Measurements from ENCODE around the gene RNU1-4. TPM values are rescaled to one million over a fixed set of nuclear protein-coding genes. Genes with fewer than 3 reads are reported as not detected.
"Not testable (repeated sequence)": the region's sequence is repeated elsewhere in the genome, so short reads cannot be mapped to it uniquely, and the experiment has no call there.

The RNU1-4 gene
- total and polyA plus RNA-seq, 2 of the 13 experiments (the other 11 are each of a cell fraction or from before 2014, with no cell fraction given): under 0.01 to 11,018 TPM

DNA sequence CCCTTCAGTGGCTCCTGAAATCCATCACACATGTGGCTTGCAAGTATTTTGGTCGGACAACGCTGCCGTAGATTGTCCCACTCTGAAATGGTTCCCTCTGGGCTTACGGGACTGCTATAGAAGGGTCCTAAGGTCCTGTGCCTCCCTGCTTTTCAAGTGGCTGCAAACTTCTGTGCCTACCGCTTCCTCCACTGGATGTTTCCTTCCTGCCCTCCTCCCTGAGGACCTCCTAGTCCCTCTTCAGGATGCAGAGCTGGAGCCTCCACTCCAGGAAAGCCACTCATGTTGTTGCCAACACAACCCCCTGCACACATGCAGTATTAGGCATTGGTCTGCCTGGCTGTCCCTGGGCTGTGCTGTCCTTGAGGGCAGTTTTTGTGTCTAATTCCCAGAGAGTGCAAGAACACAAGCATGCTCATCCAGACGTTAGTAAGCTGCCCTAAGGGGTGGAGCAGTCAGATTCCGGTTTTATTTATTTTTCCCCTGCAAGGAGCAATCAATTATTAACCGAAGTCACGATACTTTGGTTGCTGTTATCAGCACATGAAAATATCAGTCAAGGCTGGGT lies 26.5 kb downstream of the RNU1-4 start (continued):
- peak; percentile 96 for TF ChIP-seq CBX1 (IDR thresholded peaks at IDR 0.05; ENCODE audit: low read depth)
- TF ChIP-seq, protein P1, sequence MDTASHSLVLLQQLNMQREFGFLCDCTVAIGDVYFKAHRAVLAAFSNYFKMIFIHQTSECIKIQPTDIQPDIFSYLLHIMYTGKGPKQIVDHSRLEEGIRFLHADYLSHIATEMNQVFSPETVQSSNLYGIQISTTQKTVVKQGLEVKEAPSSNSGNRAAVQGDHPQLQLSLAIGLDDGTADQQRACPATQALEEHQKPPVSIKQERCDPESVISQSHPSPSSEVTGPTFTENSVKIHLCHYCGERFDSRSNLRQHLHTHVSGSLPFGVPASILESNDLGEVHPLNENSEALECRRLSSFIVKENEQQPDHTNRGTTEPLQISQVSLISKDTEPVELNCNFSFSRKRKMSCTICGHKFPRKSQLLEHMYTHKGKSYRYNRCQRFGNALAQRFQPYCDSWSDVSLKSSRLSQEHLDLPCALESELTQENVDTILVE (CRISPR knock-in tag; IDR thresholded peaks at IDR 0.05): peak; percentile 67
- TF ChIP-seq ZNF253 (CRISPR knock-in tag; IDR thresholded peaks at IDR 0.05; ENCODE audit: borderline replicate concordance): 0 out of 2 replicates have a peak, but pooled peaks have one; percentile 43
- TF ChIP-seq, protein P2, sequence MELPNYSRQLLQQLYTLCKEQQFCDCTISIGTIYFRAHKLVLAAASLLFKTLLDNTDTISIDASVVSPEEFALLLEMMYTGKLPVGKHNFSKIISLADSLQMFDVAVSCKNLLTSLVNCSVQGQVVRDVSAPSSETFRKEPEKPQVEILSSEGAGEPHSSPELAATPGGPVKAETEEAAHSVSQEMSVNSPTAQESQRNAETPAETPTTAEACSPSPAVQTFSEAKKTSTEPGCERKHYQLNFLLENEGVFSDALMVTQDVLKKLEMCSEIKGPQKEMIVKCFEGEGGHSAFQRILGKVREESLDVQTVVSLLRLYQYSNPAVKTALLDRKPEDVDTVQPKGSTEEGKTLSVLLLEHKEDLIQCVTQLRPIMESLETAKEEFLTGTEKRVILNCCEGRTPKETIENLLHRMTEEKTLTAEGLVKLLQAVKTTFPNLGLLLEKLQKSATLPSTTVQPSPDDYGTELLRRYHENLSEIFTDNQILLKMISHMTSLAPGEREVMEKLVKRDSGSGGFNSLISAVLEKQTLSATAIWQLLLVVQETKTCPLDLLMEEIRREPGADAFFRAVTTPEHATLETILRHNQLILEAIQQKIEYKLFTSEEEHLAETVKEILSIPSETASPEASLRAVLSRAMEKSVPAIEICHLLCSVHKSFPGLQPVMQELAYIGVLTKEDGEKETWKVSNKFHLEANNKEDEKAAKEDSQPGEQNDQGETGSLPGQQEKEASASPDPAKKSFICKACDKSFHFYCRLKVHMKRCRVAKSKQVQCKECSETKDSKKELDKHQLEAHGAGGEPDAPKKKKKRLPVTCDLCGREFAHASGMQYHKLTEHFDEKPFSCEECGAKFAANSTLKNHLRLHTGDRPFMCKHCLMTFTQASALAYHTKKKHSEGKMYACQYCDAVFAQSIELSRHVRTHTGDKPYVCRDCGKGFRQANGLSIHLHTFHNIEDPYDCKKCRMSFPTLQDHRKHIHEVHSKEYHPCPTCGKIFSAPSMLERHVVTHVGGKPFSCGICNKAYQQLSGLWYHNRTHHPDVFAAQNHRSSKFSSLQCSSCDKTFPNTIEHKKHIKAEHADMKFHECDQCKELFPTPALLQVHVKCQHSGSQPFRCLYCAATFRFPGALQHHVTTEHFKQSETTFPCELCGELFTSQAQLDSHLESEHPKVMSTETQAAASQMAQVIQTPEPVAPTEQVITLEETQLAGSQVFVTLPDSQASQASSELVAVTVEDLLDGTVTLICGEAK (IDR thresholded peaks at IDR 0.05): not testable (repeated sequence)
- TF ChIP-seq, protein P2 (CRISPR knock-in tag; IDR thresholded peaks at IDR 0.05): peak; percentile 76
- peak; percentile 92 for TF ChIP-seq IRF2 (CRISPR knock-in tag; IDR thresholded peaks at IDR 0.05)
- TF ChIP-seq NFYC (CRISPR knock-in tag; IDR thresholded peaks at IDR 0.05): 0 out of 2 replicates have a peak, but pooled peaks have one; percentile 25
- TF ChIP-seq, protein P3, sequence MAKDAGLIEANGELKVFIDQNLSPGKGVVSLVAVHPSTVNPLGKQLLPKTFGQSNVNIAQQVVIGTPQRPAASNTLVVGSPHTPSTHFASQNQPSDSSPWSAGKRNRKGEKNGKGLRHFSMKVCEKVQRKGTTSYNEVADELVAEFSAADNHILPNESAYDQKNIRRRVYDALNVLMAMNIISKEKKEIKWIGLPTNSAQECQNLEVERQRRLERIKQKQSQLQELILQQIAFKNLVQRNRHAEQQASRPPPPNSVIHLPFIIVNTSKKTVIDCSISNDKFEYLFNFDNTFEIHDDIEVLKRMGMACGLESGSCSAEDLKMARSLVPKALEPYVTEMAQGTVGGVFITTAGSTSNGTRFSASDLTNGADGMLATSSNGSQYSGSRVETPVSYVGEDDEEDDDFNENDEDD (CRISPR knock-in tag; IDR thresholded peaks at IDR 0.05; ENCODE audit: borderline replicate concordance): peak; percentile 73; the same call in 1 of the 2 replicates
- TF ChIP-seq, protein P4, sequence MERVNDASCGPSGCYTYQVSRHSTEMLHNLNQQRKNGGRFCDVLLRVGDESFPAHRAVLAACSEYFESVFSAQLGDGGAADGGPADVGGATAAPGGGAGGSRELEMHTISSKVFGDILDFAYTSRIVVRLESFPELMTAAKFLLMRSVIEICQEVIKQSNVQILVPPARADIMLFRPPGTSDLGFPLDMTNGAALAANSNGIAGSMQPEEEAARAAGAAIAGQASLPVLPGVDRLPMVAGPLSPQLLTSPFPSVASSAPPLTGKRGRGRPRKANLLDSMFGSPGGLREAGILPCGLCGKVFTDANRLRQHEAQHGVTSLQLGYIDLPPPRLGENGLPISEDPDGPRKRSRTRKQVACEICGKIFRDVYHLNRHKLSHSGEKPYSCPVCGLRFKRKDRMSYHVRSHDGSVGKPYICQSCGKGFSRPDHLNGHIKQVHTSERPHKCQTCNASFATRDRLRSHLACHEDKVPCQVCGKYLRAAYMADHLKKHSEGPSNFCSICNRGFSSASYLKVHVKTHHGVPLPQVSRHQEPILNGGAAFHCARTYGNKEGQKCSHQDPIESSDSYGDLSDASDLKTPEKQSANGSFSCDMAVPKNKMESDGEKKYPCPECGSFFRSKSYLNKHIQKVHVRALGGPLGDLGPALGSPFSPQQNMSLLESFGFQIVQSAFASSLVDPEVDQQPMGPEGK (CRISPR knock-in tag; IDR thresholded peaks at IDR 0.05): peak; percentile 40
- TF ChIP-seq SNAPC2 (CRISPR knock-in tag; IDR thresholded peaks at IDR 0.05): 0 out of 2 replicates have a peak, but pooled peaks have one; percentile 45
- TF ChIP-seq TAF1 (CRISPR knock-in tag; IDR thresholded peaks at IDR 0.05): peak; percentile 61
- 0 out of 2 replicates have a peak, but pooled peaks have one; percentile 20 for TF ChIP-seq PHF21A (CRISPR knock-in tag; IDR thresholded peaks at IDR 0.05)
- TF ChIP-seq ZNF747 (CRISPR knock-in tag; IDR thresholded peaks at IDR 0.05; ENCODE audit: borderline replicate concordance): 0 out of 2 replicates have a peak, but pooled peaks have one; percentile 28
